HG03103 (cell line): ENCODE results near the gene HPS1.
A peak's percentile ranks its signal among the peaks of the same experiment; 100 is the strongest.

Experiments
- ATAC-seq: cut with Tn5 transposase; IDR thresholded peaks from one replicate; pipeline ENCODE4 v1.9.1; 2021; ENCODE audit warnings: low read depth; ENCODE audit not compliant: unreplicated experiment

HPS1 gene

GRCh38 chr10:98465866-98466265 is 19.1 kb upstream of the HPS1 start:
- ATAC-seq, result no peak

GRCh38 chr10:98463976-98464754 is 17.4 kb upstream of the HPS1 start:
- no peak for ATAC-seq

- no peak for ATAC-seq
These were observed 16.3 kb upstream of the HPS1 start for GRCh38 chr10:98463016-98463415.

- no peak for ATAC-seq
These were observed 14.7 kb upstream of the HPS1 start for GRCh38 chr10:98461500-98461842.

GRCh38 chr10:98460837-98461499 is 14.2 kb upstream of the HPS1 start:
- no peak for ATAC-seq

- no peak for ATAC-seq
These were observed 12.4 kb upstream of the HPS1 start for GRCh38 chr10:98458809-98459784.

- ATAC-seq, result no peak
These were observed 11.0 kb upstream of the HPS1 start for GRCh38 chr10:98457721-98458120.

- ATAC-seq, result no peak
These were observed 10.1 kb upstream of the HPS1 start for GRCh38 chr10:98456686-98457482.

- ATAC-seq, result no peak
These were observed 9.4 kb upstream of the HPS1 start for GRCh38 chr10:98456043-98456570.

- no peak for ATAC-seq
These were observed 7.0 kb upstream of the HPS1 start for GRCh38 chr10:98453729-98454128.

GRCh38 chr10:98450618-98451017 is 3.9 kb upstream of the HPS1 start:
- ATAC-seq, result no peak

- no peak for ATAC-seq
These were observed 2.6 kb upstream of the HPS1 start for GRCh38 chr10:98449287-98449686.

GRCh38 chr10:98446151-98446660 is 529 bp downstream of the HPS1 start:
- peak; percentile 5 for ATAC-seq

- no peak for ATAC-seq
These were observed 1.4 kb downstream of the HPS1 start for GRCh38 chr10:98445200-98445812.

GRCh38 chr10:98444314-98445006 is 2.3 kb downstream of the HPS1 start:
- ATAC-seq, result peak; percentile 30

- no peak for ATAC-seq
These were observed 8.0 kb downstream of the HPS1 start for GRCh38 chr10:98438715-98439114.

- no peak for ATAC-seq
These were observed 10.0 kb downstream of the HPS1 start for GRCh38 chr10:98436704-98437103.

- ATAC-seq, result no peak
These were observed 11.6 kb downstream of the HPS1 start for GRCh38 chr10:98435178-98435577.
